GM12878 (cell line): ENCODE measurements around the gene RAD23B. TPM values are rescaled to one million over a fixed set of nuclear protein-coding genes. Genes with fewer than 3 reads are reported as not detected.

ENCODE experiments used
- ATAC-seq: fragments of 200-7000 bp; cut with Tn5 transposase; 3 replicates; pipeline ENCODE4 v1.9.1; 2020; ENCODE audit warnings: mild to moderate bottlenecking, moderate library complexity
- BruUV-seq: library from RNA; stranded (reverse); fragments of 400-500 nt; replicated peaks from 2 replicates; lab custom pipeline; 2021; lab: Mats Ljungman, UMichigan
- CTCF ChIA-PET: fragments of 300-600 bp; sonication (Branson Sonifier 250); formaldehyde crosslinking; extraction: SDS; loops from one replicate; lab custom pipeline; 2021; ENCODE audit warnings: inconsistent platforms; lab: Yijun Ruan, JAX
- POLR2A ChIA-PET: fragments of 350-600 bp; formaldehyde crosslinking; extraction: SDS; loops from one replicate; lab custom pipeline; 2021; ENCODE audit warnings: inconsistent platforms; lab: Charles Lee
- RAD21 ChIA-PET: fragments of 300-600 bp; sonication (Branson Sonifier 250); formaldehyde crosslinking; loops from one replicate; lab custom pipeline; 2023; ENCODE audit warnings: antibody characterized with exemption; ENCODE audit not compliant: unreplicated experiment; lab: Charles Lee
- SMC1A ChIA-PET: fragments of 300-600 bp; sonication (Branson Sonifier 250); formaldehyde crosslinking; loops from one replicate; lab custom pipeline; 2023; ENCODE audit not compliant: unreplicated experiment, uncharacterized antibody; lab: Charles Lee
- DNase-seq: peaks from one replicate; pipeline ENCODE4 v3.0.0-alpha.2; 2011; ENCODE audit warnings: low read depth, low spot score
- FAIRE-seq: peaks from 3 replicates; lab custom pipeline; 2011; peaks lifted over from hg19 to GRCh38; lab: Jason Lieb, UNC
- H2AFZ ChIP-seq: 2 replicates; pipeline ENCODE4 v1.6.0; 2011; ENCODE audit warnings: low read depth, low read length, control low read depth; ENCODE audit not compliant: control insufficient read depth
- H3K27ac ChIP-seq: 2 replicates; pipeline ENCODE4 v1.5.1; 2011; ENCODE audit warnings: control low read depth; ENCODE audit not compliant: control insufficient read depth, insufficient read depth
- H3K27me3 ChIP-seq, 2 experiments: replicated peaks in 1 of 2; 2 replicates each; pipeline versions ENCODE4 v1.6.0 to v1.6.1; 2011; ENCODE audit warnings: low read length in 1 of 2; ENCODE audit not compliant: control insufficient read depth in 2 of 2, insufficient read depth in 2 of 2
- H3K36me3 ChIP-seq, 2 experiments: 2 replicates each; pipeline ENCODE4 v1.5.1; 2011; ENCODE audit warnings: low read length in 1 of 2; ENCODE audit not compliant: control insufficient read depth in 2 of 2, insufficient read depth in 2 of 2
- H3K4me1 ChIP-seq: 2 replicates; pipeline ENCODE4 v1.6.1; 2011; ENCODE audit warnings: mild to moderate bottlenecking, low read length, moderate library complexity, mixed read lengths; ENCODE audit not compliant: control insufficient read depth, insufficient read depth
- H3K4me2 ChIP-seq: 2 replicates; pipeline ENCODE4 v1.6.0; 2011; ENCODE audit warnings: control low read depth; ENCODE audit not compliant: control insufficient read depth, insufficient read depth
- H3K4me3 ChIP-seq: fragments of 200-600 bp; sonication (generic); 2 replicates; pipeline ENCODE4 v1.5.1; 2016
- H3K79me2 ChIP-seq: 2 replicates; pipeline ENCODE4 v1.6.0; 2011; ENCODE audit warnings: low read length; ENCODE audit not compliant: control insufficient read depth, insufficient read depth
- H3K9ac ChIP-seq: 2 replicates; pipeline ENCODE4 v1.8.0; 2011; ENCODE audit warnings: low read length, control low read depth, mixed read lengths; ENCODE audit not compliant: control insufficient read depth, insufficient read depth
- H3K9me3 ChIP-seq: replicated peaks from 3 replicates; pipeline ENCODE4 v1.5.1; 2011; ENCODE audit warnings: mild to moderate bottlenecking, low read length; ENCODE audit not compliant: control insufficient read depth, insufficient read depth
- H4K20me1 ChIP-seq: 2 replicates; pipeline ENCODE4 v1.6.0; 2011; ENCODE audit not compliant: control insufficient read depth, insufficient read depth
- BACH1 ChIP-seq: fragments of 450-650 bp; IDR thresholded peaks from 2 replicates; pipeline ENCODE4 v1.6.1; 2017; ENCODE audit warnings: mild to moderate bottlenecking, borderline replicate concordance
- CHD1 ChIP-seq: IDR thresholded peaks from 2 replicates; pipeline ENCODE4 v1.6.1; 2012; ENCODE audit warnings: low read depth, low read length, improper control_type of control experiment
- IKZF1 ChIP-seq: fragments of 450-650 bp; conservative IDR thresholded peaks from 2 replicates; pipeline ENCODE4 v1.6.1; 2017; ENCODE audit warnings: antibody characterized with exemption, mild to moderate bottlenecking
- NFXL1 ChIP-seq: fragments of 450-650 bp; IDR thresholded peaks from 2 replicates; pipeline ENCODE4 v1.6.1; 2017; ENCODE audit warnings: antibody characterized with exemption, mild to moderate bottlenecking, borderline replicate concordance
- NFYA ChIP-seq: IDR thresholded peaks from 2 replicates; pipeline ENCODE4 v1.6.1; 2011; ENCODE audit warnings: low read depth, mild to moderate bottlenecking, low read length, improper control_type of control experiment, borderline replicate concordance
- NFYB ChIP-seq: IDR thresholded peaks from 2 replicates; pipeline ENCODE4 v1.6.1; 2011; ENCODE audit warnings: low read depth, mild to moderate bottlenecking, low read length, improper control_type of control experiment, moderate library complexity; ENCODE audit not compliant: insufficient read depth
- SMARCA5 ChIP-seq: fragments of 450-650 bp; IDR thresholded peaks from 2 replicates; pipeline ENCODE4 v1.6.1; 2017; ENCODE audit warnings: mild to moderate bottlenecking
- STAT3 ChIP-seq: IDR thresholded peaks from 2 replicates; pipeline ENCODE4 v1.6.1; 2011; ENCODE audit warnings: low read depth, low read length, improper control_type of control experiment
- SUZ12 ChIP-seq: fragments of 200-600 bp; sonication (generic); IDR thresholded peaks from one replicate; pipeline ENCODE4 v1.6.1; 2018; ENCODE audit warnings: antibody characterized with exemption, mild to moderate bottlenecking; ENCODE audit not compliant: unreplicated experiment
- TAF1 ChIP-seq: IDR thresholded peaks from 2 replicates; pipeline ENCODE4 v1.6.1; 2011; ENCODE audit warnings: mild to moderate bottlenecking, low read depth, low read length, borderline replicate concordance
- TCF12 ChIP-seq: IDR thresholded peaks from 2 replicates; pipeline ENCODE4 v1.6.1; 2011; ENCODE audit warnings: low read depth, mild to moderate bottlenecking, low read length
- ZNF274 ChIP-seq: IDR thresholded peaks from one replicate; pipeline ENCODE4 v1.8.0; 2011; ENCODE audit not compliant: insufficient read length, insufficient read depth
- ZSCAN29 ChIP-seq: fragments of 450-650 bp; IDR thresholded peaks from 2 replicates; pipeline ENCODE4 v1.6.1; 2017; ENCODE audit warnings: mild to moderate bottlenecking, moderate library complexity
- WGBS: methylation state at CpG from one replicate; pipeline ENCODE4 v1.1.6; 2016; ENCODE audit warnings: low lambda C conversion rate; ENCODE audit not compliant: insufficient replicate concordance, insufficient coverage; ENCODE audit errors: missing lambda C conversion rate; 5-methylcytosine and 5-hydroxymethylcytosine counted together
- in situ Hi-C: fragments of 300-500 bp; cut with MboI; formaldehyde crosslinking; loops from 9 replicates; pipeline ENCODE4 v1.14.3; 2018; ENCODE audit warnings: mixed read lengths
- intact Hi-C: fragments of 100-400 bp; cut with micrococcal nuclease; formaldehyde crosslinking; loops from one replicate; pipeline ENCODE4 v1.14.2; 2022; ENCODE audit not compliant: unreplicated experiment
- polyA plus RNA-seq, 11 experiments: library from polyadenylated mRNA; depleted of rRNA in 4 of 11; unstranded in 6 of 11; stranded (reverse) in 5 of 11; fragments of >200 nt; fragmentation: Nextera tagmentation in 4 of 11; fragmentation: Illumina TruSeq in 1 of 11; extraction: Ambion mirVana in 4 of 11; extraction: Trizol in 1 of 11; gene quantifications; 1 replicate in 1 of 11; 2 replicates in 10 of 11; pipeline versions ENCODE4 v1.2.1 to v1.2.3, GENCODE V29; 2011 to 2016; ENCODE audit warnings: inconsistent platforms in 2 of 11, missing spikeins in 2 of 11, low read depth in 1 of 11
- total RNA-seq, 4 experiments: library from RNA; depleted of rRNA in 3 of 4; stranded (reverse); fragments of >200 nt in 3 of 4; fragmentation: Illumina TruSeq in 1 of 4; extraction: Trizol in 1 of 4; gene quantifications; 2 replicates each; pipeline versions ENCODE4 v1.2.1 to v1.2.3, GENCODE V29; 2013 to 2021
- TF ChIP-seq, protein P1 (sequence below): fragments of 450-650 bp; IDR thresholded peaks from 2 replicates; pipeline ENCODE4 v1.6.1; 2017; ENCODE audit warnings: antibody characterized with exemption, mild to moderate bottlenecking, moderate library complexity
- TF ChIP-seq, protein P2 (sequence below): IDR thresholded peaks from 2 replicates; pipeline ENCODE4 v1.6.1; 2012; ENCODE audit warnings: low read length, inconsistent platforms
- TF ChIP-seq, protein P3 (sequence below), 3 experiments: IDR thresholded peaks in 2 of 3; conservative IDR thresholded peaks in 1 of 3; 2 replicates each; pipeline ENCODE4 v1.5.1; 2011; ENCODE audit warnings: low read depth in 3 of 3, low read length in 3 of 3, mild to moderate bottlenecking in 3 of 3, control low read depth in 2 of 3, moderate library complexity in 2 of 3, inconsistent platforms in 1 of 3, mixed read lengths in 1 of 3; ENCODE audit not compliant: control insufficient read depth in 2 of 3, insufficient read depth in 1 of 3; ENCODE audit errors: extremely low read depth in 1 of 3

The RAD23B gene
- total and polyA plus RNA-seq, 10 of the 15 experiments (the other 5 are each of a cell fraction or from before 2014, with no cell fraction given) = 10.3 to 256 (median 54.6) TPM

DNA sequence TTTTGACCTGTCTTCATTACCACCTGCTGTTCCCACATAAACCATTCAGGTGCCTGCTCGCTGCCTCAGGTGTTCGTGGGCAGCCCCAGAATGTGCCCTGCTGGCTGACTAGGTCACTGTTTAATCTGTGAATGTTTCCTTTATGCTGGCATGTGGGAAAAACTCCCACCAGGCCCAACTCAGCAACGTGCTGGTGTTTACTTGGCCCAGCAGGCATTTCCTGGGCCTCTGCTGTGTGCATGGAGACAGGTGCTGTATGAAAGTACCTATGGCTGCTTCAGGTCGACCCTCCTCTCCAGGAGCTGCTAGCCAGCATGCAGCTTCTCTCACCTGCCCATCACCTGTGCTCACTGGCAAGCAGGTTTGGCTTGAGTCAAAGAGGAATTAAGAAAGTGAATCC, 65.8 kb downstream of the RAD23B start:
- intact Hi-C loops = no loop called here
- H3K4me2 ChIP-seq = no peak overlapping the region
- no peaks in the 10 kb centered on the region for H3K79me2 ChIP-seq
- in situ Hi-C loops = no loop called here
- FAIRE-seq (no peak), DNase-seq (no peak), ATAC-seq (no peak)
- TF ChIP-seq CHD1 (no peak), ZNF274 (no peak), TCF12 (no peak), BACH1 (no peak), IKZF1 (no peak), ZSCAN29 (no peak), NFYB (no peak), NFXL1 (no peak), TAF1 (no peak), SUZ12 (no peak), NFYA (no peak), SMARCA5 (no peak), STAT3 (no peak)
- TF ChIP-seq, protein P1, sequence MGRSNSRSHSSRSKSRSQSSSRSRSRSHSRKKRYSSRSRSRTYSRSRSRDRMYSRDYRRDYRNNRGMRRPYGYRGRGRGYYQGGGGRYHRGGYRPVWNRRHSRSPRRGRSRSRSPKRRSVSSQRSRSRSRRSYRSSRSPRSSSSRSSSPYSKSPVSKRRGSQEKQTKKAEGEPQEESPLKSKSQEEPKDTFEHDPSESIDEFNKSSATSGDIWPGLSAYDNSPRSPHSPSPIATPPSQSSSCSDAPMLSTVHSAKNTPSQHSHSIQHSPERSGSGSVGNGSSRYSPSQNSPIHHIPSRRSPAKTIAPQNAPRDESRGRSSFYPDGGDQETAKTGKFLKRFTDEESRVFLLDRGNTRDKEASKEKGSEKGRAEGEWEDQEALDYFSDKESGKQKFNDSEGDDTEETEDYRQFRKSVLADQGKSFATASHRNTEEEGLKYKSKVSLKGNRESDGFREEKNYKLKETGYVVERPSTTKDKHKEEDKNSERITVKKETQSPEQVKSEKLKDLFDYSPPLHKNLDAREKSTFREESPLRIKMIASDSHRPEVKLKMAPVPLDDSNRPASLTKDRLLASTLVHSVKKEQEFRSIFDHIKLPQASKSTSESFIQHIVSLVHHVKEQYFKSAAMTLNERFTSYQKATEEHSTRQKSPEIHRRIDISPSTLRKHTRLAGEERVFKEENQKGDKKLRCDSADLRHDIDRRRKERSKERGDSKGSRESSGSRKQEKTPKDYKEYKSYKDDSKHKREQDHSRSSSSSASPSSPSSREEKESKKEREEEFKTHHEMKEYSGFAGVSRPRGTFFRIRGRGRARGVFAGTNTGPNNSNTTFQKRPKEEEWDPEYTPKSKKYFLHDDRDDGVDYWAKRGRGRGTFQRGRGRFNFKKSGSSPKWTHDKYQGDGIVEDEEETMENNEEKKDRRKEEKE = no peak
- TF ChIP-seq, protein P2, sequence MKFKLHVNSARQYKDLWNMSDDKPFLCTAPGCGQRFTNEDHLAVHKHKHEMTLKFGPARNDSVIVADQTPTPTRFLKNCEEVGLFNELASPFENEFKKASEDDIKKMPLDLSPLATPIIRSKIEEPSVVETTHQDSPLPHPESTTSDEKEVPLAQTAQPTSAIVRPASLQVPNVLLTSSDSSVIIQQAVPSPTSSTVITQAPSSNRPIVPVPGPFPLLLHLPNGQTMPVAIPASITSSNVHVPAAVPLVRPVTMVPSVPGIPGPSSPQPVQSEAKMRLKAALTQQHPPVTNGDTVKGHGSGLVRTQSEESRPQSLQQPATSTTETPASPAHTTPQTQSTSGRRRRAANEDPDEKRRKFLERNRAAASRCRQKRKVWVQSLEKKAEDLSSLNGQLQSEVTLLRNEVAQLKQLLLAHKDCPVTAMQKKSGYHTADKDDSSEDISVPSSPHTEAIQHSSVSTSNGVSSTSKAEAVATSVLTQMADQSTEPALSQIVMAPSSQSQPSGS = no peak
- TF ChIP-seq, protein P3, sequence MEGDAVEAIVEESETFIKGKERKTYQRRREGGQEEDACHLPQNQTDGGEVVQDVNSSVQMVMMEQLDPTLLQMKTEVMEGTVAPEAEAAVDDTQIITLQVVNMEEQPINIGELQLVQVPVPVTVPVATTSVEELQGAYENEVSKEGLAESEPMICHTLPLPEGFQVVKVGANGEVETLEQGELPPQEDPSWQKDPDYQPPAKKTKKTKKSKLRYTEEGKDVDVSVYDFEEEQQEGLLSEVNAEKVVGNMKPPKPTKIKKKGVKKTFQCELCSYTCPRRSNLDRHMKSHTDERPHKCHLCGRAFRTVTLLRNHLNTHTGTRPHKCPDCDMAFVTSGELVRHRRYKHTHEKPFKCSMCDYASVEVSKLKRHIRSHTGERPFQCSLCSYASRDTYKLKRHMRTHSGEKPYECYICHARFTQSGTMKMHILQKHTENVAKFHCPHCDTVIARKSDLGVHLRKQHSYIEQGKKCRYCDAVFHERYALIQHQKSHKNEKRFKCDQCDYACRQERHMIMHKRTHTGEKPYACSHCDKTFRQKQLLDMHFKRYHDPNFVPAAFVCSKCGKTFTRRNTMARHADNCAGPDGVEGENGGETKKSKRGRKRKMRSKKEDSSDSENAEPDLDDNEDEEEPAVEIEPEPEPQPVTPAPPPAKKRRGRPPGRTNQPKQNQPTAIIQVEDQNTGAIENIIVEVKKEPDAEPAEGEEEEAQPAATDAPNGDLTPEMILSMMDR (IDR thresholded peaks at IDR 0.05 in 2 of 3, conservative IDR thresholded peaks at IDR 0.05 in 1 of 3; ENCODE audit: control insufficient read depth in 2 of 3, extremely low read depth in 1 of 3, insufficient read depth in 1 of 3, low read depth in 3 of 3, low read length in 3 of 3) = no peak
- no peaks in the 10 kb centered on the region for H3K4me1 ChIP-seq
- BruUV-seq = no TSS peak
- no peaks in the 10 kb centered on the region for H3K27me3 ChIP-seq
- H2AFZ ChIP-seq = no peak overlapping the region
- ChIA-PET CTCF (interaction anchor here (1.6 kb wide), 1 partner anchor 8 kb away, joined by 9 read pairs; no protein-coding TSS in a partner anchor), POLR2A (interaction anchor here (1.0 kb wide), 1 partner anchor 67 kb away, joined by 3 read pairs; no protein-coding TSS in a partner anchor), SMC1A (interaction anchor here (0.6 to 1.2 kb wide), 3 partner anchors 90 to 193 kb away, joined by 3 to 4 read pairs (median 3); no protein-coding TSS in a partner anchor), RAD21 (interaction anchor here (0.9 to 1.7 kb wide), 3 partner anchors 190 to 1217 kb away, joined by 3 to 5 read pairs (median 3); no protein-coding TSS in a partner anchor)
- no peaks in the 10 kb centered on the region for H4K20me1 ChIP-seq
- 15% methylated on average over 4 of the region's 4 CpGs for WGBS
- no peak overlapping the region for H3K9ac ChIP-seq
- H3K9me3 ChIP-seq = no peaks in the 10 kb centered on the region
- no peak overlapping the region for H3K4me3 ChIP-seq
- H3K27ac ChIP-seq = no peak overlapping the region
- no peaks in the 10 kb centered on the region for H3K36me3 ChIP-seq
